HG02610 (cell line): Measurements from ENCODE around the gene LONP1.
"Not testable (repeated sequence)": the region's sequence is repeated elsewhere in the genome, so short reads cannot be mapped to it uniquely, and the experiment has no call there.

Experiments used
- ATAC-seq: cut with Tn5 transposase; IDR thresholded peaks from one replicate; pipeline ENCODE4 v1.9.1; 2021; ENCODE audit warnings: mild to moderate bottlenecking, moderate library complexity; ENCODE audit not compliant: unreplicated experiment

The LONP1 gene, protein sequence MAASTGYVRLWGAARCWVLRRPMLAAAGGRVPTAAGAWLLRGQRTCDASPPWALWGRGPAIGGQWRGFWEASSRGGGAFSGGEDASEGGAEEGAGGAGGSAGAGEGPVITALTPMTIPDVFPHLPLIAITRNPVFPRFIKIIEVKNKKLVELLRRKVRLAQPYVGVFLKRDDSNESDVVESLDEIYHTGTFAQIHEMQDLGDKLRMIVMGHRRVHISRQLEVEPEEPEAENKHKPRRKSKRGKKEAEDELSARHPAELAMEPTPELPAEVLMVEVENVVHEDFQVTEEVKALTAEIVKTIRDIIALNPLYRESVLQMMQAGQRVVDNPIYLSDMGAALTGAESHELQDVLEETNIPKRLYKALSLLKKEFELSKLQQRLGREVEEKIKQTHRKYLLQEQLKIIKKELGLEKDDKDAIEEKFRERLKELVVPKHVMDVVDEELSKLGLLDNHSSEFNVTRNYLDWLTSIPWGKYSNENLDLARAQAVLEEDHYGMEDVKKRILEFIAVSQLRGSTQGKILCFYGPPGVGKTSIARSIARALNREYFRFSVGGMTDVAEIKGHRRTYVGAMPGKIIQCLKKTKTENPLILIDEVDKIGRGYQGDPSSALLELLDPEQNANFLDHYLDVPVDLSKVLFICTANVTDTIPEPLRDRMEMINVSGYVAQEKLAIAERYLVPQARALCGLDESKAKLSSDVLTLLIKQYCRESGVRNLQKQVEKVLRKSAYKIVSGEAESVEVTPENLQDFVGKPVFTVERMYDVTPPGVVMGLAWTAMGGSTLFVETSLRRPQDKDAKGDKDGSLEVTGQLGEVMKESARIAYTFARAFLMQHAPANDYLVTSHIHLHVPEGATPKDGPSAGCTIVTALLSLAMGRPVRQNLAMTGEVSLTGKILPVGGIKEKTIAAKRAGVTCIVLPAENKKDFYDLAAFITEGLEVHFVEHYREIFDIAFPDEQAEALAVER

DNA sequence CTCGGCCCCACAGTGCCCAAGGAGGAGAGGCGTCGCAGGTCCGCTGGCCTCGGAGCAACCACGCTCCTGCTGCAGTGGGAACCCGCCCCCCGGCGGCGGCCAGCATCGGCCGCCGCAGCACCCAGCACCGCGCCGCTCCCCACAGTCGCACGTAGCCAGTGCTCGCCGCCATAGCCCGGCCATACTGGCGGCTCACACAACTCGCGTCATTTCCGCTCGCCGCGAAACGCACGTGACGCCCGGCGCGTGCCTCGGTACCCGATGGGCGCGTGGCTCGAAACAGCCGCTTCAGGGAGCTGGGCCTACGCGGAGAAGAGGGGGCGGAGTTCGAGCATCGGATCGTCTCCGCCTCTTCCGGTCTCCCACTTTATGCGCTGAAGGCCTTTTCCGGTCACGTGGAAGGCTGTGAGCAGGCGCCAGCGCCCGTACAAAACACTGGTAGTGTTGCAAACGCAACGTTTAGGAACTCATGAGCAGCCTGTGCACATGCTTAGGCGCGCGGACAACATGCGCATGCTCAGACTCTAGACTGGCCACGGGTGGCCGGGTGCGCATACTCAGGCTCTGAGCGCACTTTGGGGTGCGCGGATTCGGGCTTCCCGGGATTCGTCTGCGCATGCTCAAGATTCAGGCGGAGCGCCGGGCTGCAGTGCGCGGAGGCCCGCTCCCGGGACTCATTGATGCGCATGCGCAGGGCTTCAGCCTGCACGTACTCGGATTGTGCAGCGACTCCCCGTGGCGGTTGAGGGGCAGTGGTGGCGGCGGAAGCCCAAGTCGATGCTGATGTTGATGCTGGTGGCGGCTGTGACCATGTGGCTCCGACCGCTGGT lies at the start of gene LONP1, which contains the start of gene CATSPERD:
LONP1 (minus strand) TSS at position 186 of the 830 bp plus-strand sequence; CDS start at position 172, 14 bp downstream.
CATSPERD (plus strand) TSS at position 677 of the 830 bp plus-strand sequence; CDS start at position 778, 101 bp downstream.
- peak; percentile 80 for ATAC-seq

DNA sequence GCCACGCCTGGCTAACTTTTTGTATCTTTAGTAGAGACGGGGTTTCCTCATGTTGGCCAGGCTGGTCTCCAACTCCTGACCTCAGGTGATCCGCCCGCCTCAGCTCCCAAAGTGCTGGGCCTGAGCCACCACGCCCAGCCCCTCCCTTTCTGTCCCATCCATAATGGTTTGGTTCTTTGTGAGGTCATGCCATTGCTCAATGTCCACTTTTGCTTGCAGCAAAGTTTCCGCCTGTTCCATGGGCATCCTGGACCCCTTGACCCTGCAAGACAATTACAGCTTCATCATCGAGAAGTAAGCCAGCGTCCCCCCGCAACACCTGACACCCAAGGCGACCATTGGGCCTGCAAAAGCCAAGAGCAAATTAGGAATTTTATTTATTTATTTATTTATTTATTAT lies 48.0 kb upstream of the LONP1 start:
- no peak for ATAC-seq

DNA sequence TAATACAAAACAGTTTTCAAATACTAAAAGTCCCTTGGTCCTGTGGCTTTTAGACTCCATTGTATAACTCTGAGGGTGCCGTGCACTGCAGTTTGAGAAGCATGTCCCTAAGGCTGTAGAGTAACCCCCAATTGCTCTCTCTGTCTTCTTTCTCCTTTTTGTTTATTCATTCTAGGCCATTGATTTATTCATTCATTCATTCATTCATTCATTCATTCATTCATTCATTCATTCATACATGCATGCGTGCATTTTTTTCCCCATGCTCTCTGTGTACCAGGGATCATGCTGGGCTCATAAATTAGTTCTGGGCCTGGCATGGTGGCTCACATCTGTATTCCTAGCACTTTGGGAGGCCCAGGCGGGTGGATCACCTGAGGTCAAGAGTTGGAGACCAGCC lies 45.3 kb upstream of the LONP1 start:
- ATAC-seq: no peak

DNA sequence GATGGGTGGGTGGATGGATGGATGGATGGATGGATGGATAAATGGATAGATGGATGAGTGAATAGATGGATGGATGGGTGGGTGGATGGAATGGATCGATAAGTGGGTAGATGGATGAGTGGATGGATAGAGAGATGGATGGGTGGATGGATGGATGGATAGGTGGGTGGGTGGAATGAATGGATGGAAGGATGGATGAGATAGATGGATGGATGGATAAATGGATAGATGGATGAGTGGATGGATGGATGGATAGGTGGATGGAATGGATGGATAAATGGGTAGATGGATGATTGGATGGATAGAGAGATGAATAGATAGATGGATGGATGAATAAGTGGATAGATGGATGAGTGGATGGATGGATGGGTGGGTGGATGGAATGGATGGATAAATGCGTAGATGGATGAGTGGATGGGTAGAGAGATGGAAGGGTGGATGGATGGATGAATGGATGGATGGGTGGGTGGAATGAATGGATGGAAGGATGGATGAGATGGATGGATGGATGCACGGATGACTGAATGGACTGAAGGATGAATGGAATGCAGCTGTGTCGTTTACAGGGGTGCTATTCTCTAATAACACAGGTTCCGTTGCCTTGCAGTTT lies 42.8 kb upstream of the LONP1 start:
- no peak for ATAC-seq

DNA sequence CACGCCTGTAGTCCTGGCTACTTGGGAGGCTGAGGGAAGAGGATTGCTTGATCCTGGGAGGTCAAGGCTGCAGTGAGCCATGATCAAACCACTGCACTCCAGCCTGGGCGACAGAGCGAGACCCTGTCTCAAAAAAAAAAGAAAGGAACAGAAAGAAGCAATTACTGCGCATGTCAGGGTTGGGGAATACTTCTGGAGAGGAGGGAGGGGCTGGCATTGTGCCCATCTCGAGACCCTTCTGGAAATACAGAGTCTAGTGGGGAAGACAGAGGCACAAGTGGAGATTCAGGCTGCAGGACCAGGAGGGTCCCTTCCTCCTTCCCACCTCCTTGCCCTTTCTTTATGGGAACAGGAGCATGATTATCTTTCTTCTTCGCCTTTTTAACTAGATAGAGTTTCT lies 33.8 kb upstream of the LONP1 start:
- ATAC-seq: no peak

DNA sequence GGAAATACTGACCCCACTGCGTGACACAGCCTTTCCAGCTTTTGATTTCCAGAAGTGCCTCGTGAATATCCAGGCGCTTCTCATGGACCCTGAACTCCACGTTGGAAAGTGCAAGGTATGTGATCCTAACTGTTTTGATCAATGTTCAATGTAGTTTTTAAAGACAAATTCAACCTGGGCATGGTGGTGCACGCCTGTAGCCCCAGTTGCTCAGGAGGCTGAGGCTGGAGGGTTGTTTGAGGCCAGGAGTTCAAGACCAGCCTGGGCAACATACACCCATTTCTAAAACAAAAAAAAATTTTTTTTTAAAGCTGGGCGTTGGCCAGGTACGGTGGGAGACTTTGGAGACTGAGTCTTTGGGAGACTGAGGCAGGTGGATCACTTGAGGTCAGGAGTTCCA lies 31.8 kb upstream of the LONP1 start:
- no peak for ATAC-seq

DNA sequence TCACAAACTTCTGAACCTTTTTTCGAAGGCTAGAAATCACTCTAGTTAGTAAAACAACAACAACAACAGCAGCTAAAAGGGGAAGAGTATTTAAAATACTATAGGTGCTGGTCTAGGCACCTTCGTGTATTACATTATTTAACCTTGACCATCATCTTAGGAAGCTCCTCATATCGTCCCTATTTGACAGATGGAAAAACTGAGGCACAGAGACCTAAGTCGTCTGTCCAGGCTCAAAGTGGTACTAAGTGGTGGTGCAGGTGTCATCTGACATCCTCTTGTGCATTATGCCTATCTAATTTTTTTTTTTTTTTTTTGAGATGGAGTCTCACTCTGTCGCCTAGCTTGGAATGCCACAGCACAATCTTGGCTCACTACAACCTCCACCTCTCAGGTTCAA lies 29.6 kb upstream of the LONP1 start:
- no peak for ATAC-seq

GRCh38 chr19:5748920-5749319 lies 29.0 kb upstream of the LONP1 start:
- ATAC-seq: not testable (repeated sequence)

- not testable (repeated sequence) for ATAC-seq
Measured at GRCh38 chr19:5744999-5745398, 25.1 kb upstream of the LONP1 start.

DNA sequence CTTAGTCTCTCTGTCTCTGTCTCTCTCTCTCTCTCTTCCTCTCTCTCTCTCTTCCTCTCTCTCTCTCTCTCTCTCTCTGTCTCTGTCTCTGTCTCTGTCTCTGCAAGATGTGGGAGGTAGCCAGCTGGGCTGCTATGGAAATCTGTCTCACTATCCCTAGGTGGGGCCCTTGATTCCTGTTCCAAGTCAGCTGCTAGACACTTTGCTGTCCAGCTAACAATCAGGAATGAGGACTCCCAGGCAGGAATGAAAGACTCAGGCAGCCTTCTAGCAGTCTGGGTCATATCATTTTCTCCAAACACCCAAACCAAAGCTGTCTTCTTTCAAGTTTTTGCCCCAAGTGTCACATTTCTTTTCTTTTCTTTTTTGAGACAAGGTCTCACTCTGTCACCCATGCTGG lies 23.7 kb upstream of the LONP1 start:
- no peak for ATAC-seq

DNA sequence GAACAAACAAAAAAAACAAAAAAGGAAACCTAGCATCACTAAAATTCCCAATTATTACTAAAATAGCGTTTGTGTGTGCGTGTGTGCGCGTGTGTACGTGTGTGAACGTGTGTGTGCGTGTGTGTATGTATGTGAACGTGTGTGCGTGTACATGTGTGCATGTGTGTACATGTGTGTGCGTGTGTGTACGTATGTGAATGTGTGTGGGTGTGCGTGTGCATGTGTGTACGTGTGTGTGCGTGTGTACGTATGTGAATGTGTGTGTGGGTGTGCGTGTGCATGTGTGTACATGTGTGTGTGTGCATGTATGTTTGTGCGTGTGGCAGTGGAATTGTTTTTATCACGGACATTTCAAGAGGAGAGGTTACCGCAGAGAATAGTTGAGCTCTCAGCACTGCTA lies 22.1 kb upstream of the LONP1 start:
- no peak for ATAC-seq

- ATAC-seq: no peak
Measured at GRCh38 chr19:5738423-5738822, 18.5 kb upstream of the LONP1 start.

GRCh38 chr19:5733172-5733571 lies 13.2 kb upstream of the LONP1 start:
- not testable (repeated sequence) for ATAC-seq

DNA sequence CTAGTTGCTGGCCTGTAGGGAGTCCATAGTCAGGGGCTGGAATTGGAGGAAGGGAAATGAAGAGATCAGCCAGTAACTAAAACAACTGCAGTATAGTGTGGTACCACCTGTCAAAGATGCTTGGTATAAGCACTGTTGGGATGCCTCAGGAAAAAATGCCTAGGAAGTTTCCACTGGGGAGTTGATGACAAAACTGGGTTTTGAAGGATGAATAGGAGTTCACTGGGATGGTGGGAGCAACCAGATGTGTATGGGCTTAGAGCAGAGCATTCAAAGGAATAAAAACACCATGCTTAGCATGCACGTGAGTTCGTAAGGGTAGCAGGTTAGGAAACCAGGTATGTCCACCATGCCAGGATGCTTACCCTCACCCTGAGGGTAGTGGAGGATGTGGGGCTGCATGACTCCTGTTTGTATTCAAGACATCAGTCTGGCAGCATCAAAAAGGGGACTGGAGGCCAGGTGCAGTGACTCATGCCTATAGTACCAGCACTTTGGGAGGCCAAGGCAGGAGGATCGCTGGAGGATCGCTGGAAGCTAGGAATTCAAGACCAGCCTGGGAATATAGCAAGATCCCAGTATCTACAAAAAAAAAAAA lies 7.6 kb upstream of the LONP1 start:
- no peak for ATAC-seq

DNA sequence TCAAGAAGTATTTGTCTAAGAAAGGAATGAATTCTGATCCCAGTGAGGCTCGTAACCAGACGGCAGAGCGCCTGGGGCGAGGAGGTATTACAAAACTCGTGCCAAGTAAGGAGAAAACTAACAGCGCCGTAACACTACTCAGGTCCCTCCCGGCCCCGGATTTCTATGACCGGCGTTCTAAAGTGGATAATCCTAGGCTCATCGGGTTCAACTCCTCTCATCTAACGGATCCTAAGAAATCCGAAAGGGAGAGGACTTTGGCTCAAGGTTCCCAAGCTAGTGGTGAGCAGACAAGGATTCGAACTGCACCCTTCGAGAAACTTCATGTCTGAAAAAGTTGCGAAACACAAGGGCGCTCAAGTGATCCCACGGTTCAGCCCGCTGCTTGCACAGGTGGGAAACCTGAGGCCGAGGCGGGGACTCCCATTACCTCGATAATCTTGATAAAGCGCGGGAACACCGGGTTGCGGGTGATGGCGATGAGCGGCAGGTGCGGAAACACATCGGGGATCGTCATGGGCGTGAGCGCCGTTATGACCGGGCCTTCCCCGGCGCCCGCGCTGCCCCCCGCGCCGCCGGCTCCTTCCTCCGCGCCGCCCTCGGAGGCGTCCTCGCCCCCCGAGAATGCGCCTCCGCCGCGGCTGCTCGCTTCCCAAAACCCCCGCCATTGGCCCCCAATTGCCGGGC lies 529 bp downstream of the LONP1 start:
- ATAC-seq: peak; percentile 3

GRCh38 chr19:5718579-5719273 lies 1.2 kb downstream of the LONP1 start:
- no peak for ATAC-seq

DNA sequence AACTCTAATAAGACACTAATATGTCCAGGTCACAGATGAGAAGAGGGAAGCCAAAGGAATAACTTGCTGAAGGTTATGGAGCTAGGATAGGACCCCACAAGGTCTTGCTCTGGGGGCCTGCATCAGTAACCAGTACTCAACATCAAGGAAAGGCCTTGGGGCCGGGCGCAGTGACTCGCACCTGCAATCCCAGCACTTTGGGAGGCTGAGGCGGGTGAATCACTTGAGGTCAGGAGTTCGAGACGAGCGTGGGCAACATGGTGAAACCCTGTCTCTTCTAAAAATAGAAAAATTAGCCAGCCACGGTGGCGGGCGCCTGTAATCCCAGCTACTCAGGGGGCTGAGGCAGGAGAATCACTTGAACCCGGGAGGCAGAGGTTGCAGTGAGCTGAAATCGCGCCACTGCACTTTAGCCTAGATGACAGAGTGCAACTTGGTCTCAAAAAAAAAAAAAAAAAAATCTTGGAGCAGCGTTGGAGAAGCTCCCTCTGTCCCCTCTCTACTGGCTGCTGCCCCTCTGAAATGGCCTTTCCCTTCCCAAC lies 1.8 kb downstream of the LONP1 start:
- no peak for ATAC-seq

GRCh38 chr19:5717215-5717935 lies 2.6 kb downstream of the LONP1 start:
- no peak for ATAC-seq
